ENCODE measurements around the gene CPAMD8.

DNA sequence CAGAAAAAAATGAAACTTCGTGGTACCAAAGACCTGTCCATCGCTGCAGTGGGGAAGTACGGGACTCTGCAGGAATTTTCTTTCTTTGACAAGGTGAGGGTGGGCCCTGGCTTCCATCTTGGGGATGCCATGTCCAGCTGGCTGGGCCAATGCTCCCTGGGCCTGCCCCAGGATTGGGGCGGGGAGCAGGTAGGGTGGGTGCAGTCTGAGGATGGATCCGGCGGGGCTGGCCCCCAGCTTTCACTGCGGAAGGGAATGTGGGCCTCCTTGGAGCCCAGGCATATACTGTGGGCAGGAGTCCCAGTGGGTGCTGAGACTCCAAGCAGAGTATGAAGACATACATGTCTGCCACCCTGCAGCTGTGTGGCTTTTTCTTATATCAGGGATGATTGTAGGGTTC is 173.5 kb downstream of the CPAMD8 start:
- TF ChIP-seq, protein P1, sequence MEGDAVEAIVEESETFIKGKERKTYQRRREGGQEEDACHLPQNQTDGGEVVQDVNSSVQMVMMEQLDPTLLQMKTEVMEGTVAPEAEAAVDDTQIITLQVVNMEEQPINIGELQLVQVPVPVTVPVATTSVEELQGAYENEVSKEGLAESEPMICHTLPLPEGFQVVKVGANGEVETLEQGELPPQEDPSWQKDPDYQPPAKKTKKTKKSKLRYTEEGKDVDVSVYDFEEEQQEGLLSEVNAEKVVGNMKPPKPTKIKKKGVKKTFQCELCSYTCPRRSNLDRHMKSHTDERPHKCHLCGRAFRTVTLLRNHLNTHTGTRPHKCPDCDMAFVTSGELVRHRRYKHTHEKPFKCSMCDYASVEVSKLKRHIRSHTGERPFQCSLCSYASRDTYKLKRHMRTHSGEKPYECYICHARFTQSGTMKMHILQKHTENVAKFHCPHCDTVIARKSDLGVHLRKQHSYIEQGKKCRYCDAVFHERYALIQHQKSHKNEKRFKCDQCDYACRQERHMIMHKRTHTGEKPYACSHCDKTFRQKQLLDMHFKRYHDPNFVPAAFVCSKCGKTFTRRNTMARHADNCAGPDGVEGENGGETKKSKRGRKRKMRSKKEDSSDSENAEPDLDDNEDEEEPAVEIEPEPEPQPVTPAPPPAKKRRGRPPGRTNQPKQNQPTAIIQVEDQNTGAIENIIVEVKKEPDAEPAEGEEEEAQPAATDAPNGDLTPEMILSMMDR (IDR thresholded peaks at IDR 0.05 in 4 of 5, conservative IDR thresholded peaks at IDR 0.05 in 1 of 5) = no peak
- TF ChIP-seq POLR2A (IDR thresholded peaks at IDR 0.05) = no peak
